Activated CD4-positive, alpha-beta memory T cell treated with anti-CD3 and anti-CD28 coated beads, Interleukin-2, amount 10 ng/mL, durations not matched to agents 7 days and 5 days (primary cell): ENCODE results near the gene MYO3B. TPM values are rescaled to one million over a fixed set of nuclear protein-coding genes. Genes with fewer than 3 reads are reported as not detected.
"Not testable (repeated sequence)": the region's sequence is repeated elsewhere in the genome, so short reads cannot be mapped to it uniquely, and the experiment has no call there.

ENCODE experiments used
- CTCF ChIA-PET: fragments of 350-600 bp; sonication (Branson Sonifier 250); formaldehyde crosslinking; loops from one replicate; lab custom pipeline; 2021; ENCODE audit warnings: antibody characterized with exemption, inconsistent platforms; lab: Charles Lee
- POLR2A ChIA-PET: fragments of 350-600 bp; sonication (Branson Sonifier 250); formaldehyde crosslinking; loops from one replicate; lab custom pipeline; 2021; ENCODE audit warnings: antibody characterized with exemption; lab: Charles Lee
- DNase-seq: peaks from one replicate; pipeline ENCODE4 v3.0.0-alpha.2; 2020
- H3K27ac Mint-ChIP-seq: one replicate; pipeline ENCODE4 v1.8.0; 2021; ENCODE audit warnings: mild to moderate bottlenecking, mixed read lengths
- H3K27me3 Mint-ChIP-seq: one replicate; pipeline ENCODE4 v1.8.0; 2021; ENCODE audit warnings: mixed read lengths
- H3K36me3 Mint-ChIP-seq: one replicate; pipeline ENCODE4 v1.8.0; 2021; ENCODE audit warnings: low read depth, mixed read lengths
- H3K4me1 Mint-ChIP-seq: one replicate; pipeline ENCODE4 v1.8.0; 2021; ENCODE audit warnings: mixed read lengths
- H3K4me3 Mint-ChIP-seq: one replicate; pipeline ENCODE4 v1.8.0; 2021; ENCODE audit warnings: mild to moderate bottlenecking, mixed read lengths
- H3K9me3 Mint-ChIP-seq: one replicate; pipeline ENCODE4 v1.8.0; 2021; ENCODE audit warnings: mixed read lengths
- total RNA-seq, 2 experiments: library from RNA; stranded (reverse); gene quantifications; one replicate each; pipeline ENCODE4 v1.2.3, GENCODE V29; 2021

Gene MYO3B
- total RNA-seq, 2 experiments from 2014 or later: 0.18 to 0.38 TPM

- no peak overlapping the region for H3K27ac Mint-ChIP-seq
- ChIA-PET POLR2A (no interaction called here), CTCF (interaction anchor here (0.8 to 6.5 kb wide), 5 partner anchors 8 to 587 kb away, joined by 3 to 26 read pairs (median 5); partner anchors contain the start of gene GORASP2)
- no peaks in the 10 kb centered on the region for H3K9me3 Mint-ChIP-seq
- DNase-seq: no peak
- H3K27me3 Mint-ChIP-seq: peaks cover 5% of the 10 kb centered on the region
- H3K4me1 Mint-ChIP-seq: peaks cover 11% of the 10 kb centered on the region
- H3K36me3 Mint-ChIP-seq: no peaks in the 10 kb centered on the region
- H3K4me3 Mint-ChIP-seq: no peak overlapping the region
These were observed 164.0 kb downstream of the MYO3B start for GRCh38 chr2:170341684-170342623.

DNA sequence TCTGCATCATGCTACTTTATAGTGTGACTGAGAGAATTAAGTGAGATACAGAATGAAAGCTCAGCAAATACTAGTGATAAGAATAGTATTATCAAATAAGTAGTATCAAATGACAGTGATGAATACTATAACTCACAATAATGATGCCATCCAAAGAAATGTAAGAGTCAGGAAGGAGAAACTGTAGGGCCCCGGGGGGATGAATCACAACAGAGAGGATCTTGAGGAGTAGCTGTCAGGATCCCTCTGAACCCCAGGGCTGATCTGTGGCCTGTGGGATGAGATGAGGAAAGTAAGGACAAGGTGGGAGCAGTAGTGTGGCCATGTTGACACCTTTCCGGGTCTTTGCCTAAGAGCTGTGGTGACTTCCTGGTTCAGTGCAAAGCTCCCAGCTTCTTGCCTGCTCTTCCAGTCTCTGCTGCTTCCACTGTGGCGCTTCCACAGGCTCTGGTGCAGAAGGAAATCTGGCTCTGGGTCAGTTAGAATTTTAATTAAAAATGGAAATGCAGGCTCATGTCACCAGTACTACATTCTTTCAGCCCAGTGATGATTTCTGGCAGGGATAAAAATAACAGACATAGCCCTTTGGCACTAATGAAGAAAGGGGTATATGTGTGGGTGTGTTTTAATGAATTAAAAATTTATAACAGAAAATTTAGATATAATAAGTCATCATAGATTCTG is 166.9 kb downstream of the MYO3B start:
- no peak overlapping the region for H3K27ac Mint-ChIP-seq
- DNase-seq: no peak
- H3K27me3 Mint-ChIP-seq: peaks cover 2% of the 10 kb centered on the region
- H3K4me1 Mint-ChIP-seq: peaks cover 11% of the 10 kb centered on the region
- ChIA-PET POLR2A (no interaction called here), CTCF (interaction anchor here (6.5 kb wide), 1 partner anchor 16 kb away, joined by 26 read pairs; no protein-coding TSS in a partner anchor)
- H3K9me3 Mint-ChIP-seq: no peaks in the 10 kb centered on the region
- H3K36me3 Mint-ChIP-seq: no peaks in the 10 kb centered on the region
- no peak overlapping the region for H3K4me3 Mint-ChIP-seq

GRCh38 chr2:170345607-170346006 is 167.7 kb downstream of the MYO3B start:
- Mint-ChIP-seq H3K4me3 (no peak overlapping the region), H3K27me3 (peaks cover 2% of the 10 kb centered on the region), H3K27ac (no peak overlapping the region), H3K4me1 (peaks cover 10% of the 10 kb centered on the region), H3K36me3 (no peaks in the 10 kb centered on the region), H3K9me3 (no peaks in the 10 kb centered on the region)
- ChIA-PET CTCF (interaction anchor here (1.7 to 6.5 kb wide), 2 partner anchors 16 to 19 kb away, joined by 3 to 26 read pairs; no protein-coding TSS in a partner anchor), POLR2A (interaction anchor here (1.1 kb wide), 1 partner anchor 9 kb away, joined by 3 read pairs; no protein-coding TSS in a partner anchor)
- no peak for DNase-seq

GRCh38 chr2:170349269-170349668 is 171.3 kb downstream of the MYO3B start:
- DNase-seq, H3K36me3 Mint-ChIP-seq, H3K9me3 Mint-ChIP-seq, POLR2A ChIA-PET, H3K4me1 Mint-ChIP-seq, H3K27ac Mint-ChIP-seq, H3K4me3 Mint-ChIP-seq, H3K27me3 Mint-ChIP-seq: not testable (repeated sequence)
- CTCF ChIA-PET: interaction anchor here (1.5 kb wide), 1 partner anchor 12 kb away, joined by 4 read pairs; no protein-coding TSS in a partner anchor

DNA sequence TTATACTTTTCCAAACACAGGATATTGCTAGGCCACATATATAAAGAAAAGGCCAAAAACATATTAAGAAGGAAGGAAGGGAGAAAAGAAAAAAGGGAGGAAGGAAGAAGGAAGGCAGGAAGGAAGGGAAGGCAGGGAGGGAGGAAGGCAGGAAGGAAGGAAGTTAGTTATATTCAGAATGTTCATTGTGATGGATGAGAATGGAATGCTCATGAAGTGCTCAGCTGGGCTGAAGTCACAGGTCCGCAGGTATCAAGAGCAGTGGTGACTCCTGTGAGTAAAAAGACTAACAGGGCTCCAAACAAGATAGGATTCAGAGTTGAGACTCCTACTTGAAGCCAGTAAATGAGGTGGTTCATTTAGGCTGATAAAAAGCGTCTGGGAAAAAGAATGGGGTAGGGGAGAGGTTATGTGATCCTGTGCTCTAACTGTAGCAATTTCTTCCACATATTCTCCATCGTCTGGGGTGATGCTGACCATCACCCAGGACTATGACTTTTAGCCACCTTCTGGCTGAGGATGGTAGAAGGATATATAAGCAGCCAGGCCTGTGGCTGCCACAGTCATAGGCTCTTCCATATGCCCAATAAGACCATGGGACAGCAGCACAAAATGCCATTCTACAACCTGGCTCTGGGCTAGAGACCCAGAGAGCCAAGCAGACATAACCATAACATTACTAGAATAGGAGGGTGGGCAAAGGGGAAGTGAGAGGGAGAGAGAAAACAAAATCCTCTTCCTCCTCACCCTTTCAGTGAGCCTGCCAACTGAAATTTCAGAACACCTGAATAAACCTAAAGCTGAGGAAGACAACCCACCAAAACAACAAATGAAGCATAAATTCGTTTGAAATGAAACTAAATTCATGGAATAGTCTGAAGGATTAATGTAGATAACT is 173.2 kb downstream of the MYO3B start:
- Mint-ChIP-seq H3K27ac (no peak overlapping the region), H3K9me3 (no peaks in the 10 kb centered on the region), H3K4me1 (peaks cover 20% of the 10 kb centered on the region), H3K4me3 (no peak overlapping the region), H3K36me3 (no peaks in the 10 kb centered on the region), H3K27me3 (no peaks in the 10 kb centered on the region)
- CTCF ChIA-PET: interaction anchor here (1.1 to 1.5 kb wide), 2 partner anchors 10 kb away, joined by 4 to 5 read pairs; no protein-coding TSS in a partner anchor
- POLR2A ChIA-PET: no interaction called here
- no peak for DNase-seq

GRCh38 chr2:170353723-170354122 is 175.8 kb downstream of the MYO3B start:
- H3K9me3 Mint-ChIP-seq: no peaks in the 10 kb centered on the region

DNA sequence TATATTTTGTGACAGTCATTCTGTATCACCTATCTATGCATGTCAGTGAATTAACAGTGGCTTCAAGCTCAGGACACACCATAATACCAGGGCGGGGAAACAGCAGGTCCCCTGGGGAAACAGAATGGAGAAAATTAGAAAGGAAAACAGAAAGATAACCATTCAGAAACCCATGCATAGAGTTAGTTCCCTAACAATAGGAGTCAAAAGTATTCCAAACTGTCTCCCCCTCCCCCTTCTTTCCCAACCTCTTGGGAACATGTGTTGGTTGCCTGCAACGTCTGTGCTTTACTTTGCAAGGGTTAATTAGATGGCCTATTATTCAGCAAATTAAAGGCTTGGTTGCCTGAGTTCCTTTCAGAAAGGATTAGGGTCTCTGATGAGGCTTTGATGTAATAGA is 176.4 kb downstream of the MYO3B start:
- Mint-ChIP-seq H3K27ac (no peak overlapping the region), H3K36me3 (no peaks in the 10 kb centered on the region), H3K27me3 (peaks cover 4% of the 10 kb centered on the region), H3K4me3 (no peak overlapping the region), H3K4me1 (peaks cover 20% of the 10 kb centered on the region), H3K9me3 (no peaks in the 10 kb centered on the region)
- POLR2A ChIA-PET: interaction anchor here (1.3 kb wide), 1 partner anchor 8 kb away, joined by 3 read pairs; no protein-coding TSS in a partner anchor
- CTCF ChIA-PET: interaction anchor here (1.4 kb wide), 1 partner anchor 15 kb away, joined by 4 read pairs; no protein-coding TSS in a partner anchor
- DNase-seq: no peak

More at GRCh38 chr2:170353723-170354122, 175.8 kb downstream of the MYO3B start:
- Mint-ChIP-seq H3K27me3 (peaks cover 2% of the 10 kb centered on the region), H3K27ac (no peak overlapping the region), H3K4me3 (no peak overlapping the region), H3K4me1 (peaks cover 20% of the 10 kb centered on the region), H3K36me3 (no peaks in the 10 kb centered on the region)
- CTCF ChIA-PET: interaction anchor here (1.5 kb wide), 1 partner anchor 8 kb away, joined by 4 read pairs; no protein-coding TSS in a partner anchor
- no peak for DNase-seq
- POLR2A ChIA-PET: no interaction called here

DNA sequence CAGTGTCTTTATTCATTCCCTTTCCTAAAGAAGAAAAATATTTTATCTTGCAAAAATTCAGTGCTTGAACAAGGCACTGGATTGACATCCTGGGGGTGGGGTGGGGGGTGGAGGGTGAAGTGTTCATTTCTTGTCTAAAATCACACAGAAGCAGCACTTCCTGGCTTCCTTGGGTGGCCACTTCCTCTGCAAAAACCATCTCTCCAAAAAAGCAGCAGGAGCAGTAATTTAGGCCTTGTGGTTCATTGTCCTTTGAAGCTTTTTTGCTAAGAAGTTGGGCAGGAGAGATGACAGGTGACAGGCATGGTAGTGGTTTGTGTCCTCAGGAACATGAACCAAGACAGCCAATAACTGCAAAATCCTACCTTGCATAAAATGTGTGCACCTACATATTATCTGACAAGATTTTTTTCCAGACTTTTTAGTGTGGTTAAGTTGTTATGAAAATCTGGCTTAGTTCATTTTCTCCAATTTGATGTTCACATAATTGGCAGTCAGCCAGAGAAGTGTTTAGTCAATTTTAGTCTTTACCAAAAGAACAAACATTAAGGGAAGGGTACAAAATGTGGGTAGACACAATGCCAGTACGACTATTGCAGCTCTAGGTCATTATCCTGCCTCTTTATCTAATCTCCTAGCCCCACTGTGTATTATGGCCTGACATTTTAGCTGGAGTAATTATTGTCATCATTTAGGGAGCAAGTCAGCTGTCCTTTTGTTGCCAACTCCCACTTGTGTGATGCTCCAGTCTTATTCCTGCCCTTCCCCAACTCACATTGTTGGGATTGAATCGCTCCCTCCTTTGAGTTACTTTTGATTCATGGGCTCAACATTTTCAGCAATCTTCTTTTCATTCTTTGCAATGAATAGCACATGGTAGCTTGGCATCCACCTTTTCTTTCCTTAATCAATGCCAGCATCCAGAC is 177.2 kb downstream of the MYO3B start:
- no peaks in the 10 kb centered on the region for H3K9me3 Mint-ChIP-seq
- H3K27me3 Mint-ChIP-seq: peaks cover 5% of the 10 kb centered on the region
- H3K27ac Mint-ChIP-seq: peak overlapping the region; percentile 29
- ChIA-PET POLR2A (interaction anchor here (1.3 kb wide), 1 partner anchor 9 kb away, joined by 3 read pairs; no protein-coding TSS in a partner anchor), CTCF (interaction anchor here (1.4 kb wide), 1 partner anchor 14 kb away, joined by 4 read pairs; no protein-coding TSS in a partner anchor)
- peaks cover 20% of the 10 kb centered on the region for H3K4me1 Mint-ChIP-seq
- H3K4me3 Mint-ChIP-seq: no peak overlapping the region
- H3K36me3 Mint-ChIP-seq: no peaks in the 10 kb centered on the region
- peak; percentile 23 for DNase-seq

DNA sequence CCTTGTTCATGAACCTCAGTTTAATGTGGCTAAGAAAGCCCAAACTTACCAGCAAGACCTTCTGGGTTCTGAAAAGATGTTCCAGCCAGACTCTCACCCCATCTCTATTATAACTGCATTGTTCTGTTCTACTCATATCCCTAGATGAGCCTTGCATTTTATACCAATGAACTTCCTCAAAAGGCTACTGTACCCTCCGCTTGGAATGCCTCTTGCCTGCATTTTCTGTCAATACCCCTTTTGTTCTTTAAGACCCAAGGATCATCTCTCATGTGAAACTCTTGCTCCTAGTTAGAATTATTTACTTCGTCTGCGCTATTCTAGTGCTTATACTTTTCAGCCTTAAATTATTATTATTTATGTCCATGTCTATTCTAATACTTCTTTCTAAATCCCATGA is 181.5 kb downstream of the MYO3B start:
- no peak for DNase-seq
- CTCF ChIA-PET: interaction anchor here (2.3 to 5.3 kb wide), 3 partner anchors 10 to 457 kb away, joined by 16 to 32 read pairs (median 18); partner anchors contain the start of gene GAD1
- H3K27ac Mint-ChIP-seq: no peak overlapping the region
- no peak overlapping the region for H3K4me3 Mint-ChIP-seq
- no peaks in the 10 kb centered on the region for H3K36me3 Mint-ChIP-seq
- no peaks in the 10 kb centered on the region for H3K9me3 Mint-ChIP-seq
- peaks cover 5% of the 10 kb centered on the region for H3K27me3 Mint-ChIP-seq
- peaks cover 42% of the 10 kb centered on the region for H3K4me1 Mint-ChIP-seq
- POLR2A ChIA-PET: no interaction called here

- Mint-ChIP-seq H3K4me1 (peaks cover 30% of the 10 kb centered on the region), H3K4me3 (no peak overlapping the region), H3K27ac (no peak overlapping the region), H3K27me3 (peaks cover 5% of the 10 kb centered on the region), H3K9me3 (no peaks in the 10 kb centered on the region), H3K36me3 (no peaks in the 10 kb centered on the region)
- ChIA-PET POLR2A (no interaction called here), CTCF (interaction anchor here (0.6 to 5.3 kb wide), 21 partner anchors 8 to 512 kb away, joined by 3 to 32 read pairs (median 5); partner anchors contain the start of gene GAD1)
- DNase-seq: no peak
These were observed 182.7 kb downstream of the MYO3B start for GRCh38 chr2:170360546-170361089.
